Measurements from ENCODE around the gene CLDN18. TPM values are rescaled to one million over a fixed set of nuclear protein-coding genes. Genes with fewer than 3 reads are reported as not detected.

The CLDN18 gene
- total RNA-seq, 1 donor from 2014 or later, result not detected

GRCh38 chr3:138072796-138073195 lies 62.8 kb downstream of the CLDN18 start:
- H3K36me3 ChIP-seq (ENCODE audit: control insufficient read depth, insufficient read depth, low read length), result no peaks in the 10 kb centered on the region
- H3K4me3 ChIP-seq (ENCODE audit: low read depth, low read length), result no peak overlapping the region
- H3K27me3 ChIP-seq (ENCODE audit: control insufficient read depth, insufficient read depth, low read length), result no peaks in the 10 kb centered on the region
- TF ChIP-seq CTCF (IDR thresholded peaks at IDR 0.05; ENCODE audit: insufficient read depth, low read length, poor library complexity, severe bottlenecking), result no peak
- no peak for DNase-seq (ENCODE audit: low read depth)

GRCh38 chr3:138078096-138078495 lies 68.1 kb downstream of the CLDN18 start:
- no peak overlapping the region for H3K4me3 ChIP-seq (ENCODE audit: low read depth, low read length)
- peaks cover 1% of the 10 kb centered on the region for H3K36me3 ChIP-seq (ENCODE audit: control insufficient read depth, insufficient read depth, low read length)
- no peaks in the 10 kb centered on the region for H3K27me3 ChIP-seq (ENCODE audit: control insufficient read depth, insufficient read depth, low read length)
- DNase-seq (ENCODE audit: low read depth), result peak; percentile 61
- TF ChIP-seq CTCF (IDR thresholded peaks at IDR 0.05; ENCODE audit: insufficient read depth, low read length, poor library complexity, severe bottlenecking), result no peak

- Histone ChIP-seq H3K27me3 (ENCODE audit: control insufficient read depth, insufficient read depth, low read length) (no peaks in the 10 kb centered on the region), H3K36me3 (ENCODE audit: control insufficient read depth, insufficient read depth, low read length) (peaks cover 1% of the 10 kb centered on the region), H3K4me3 (ENCODE audit: low read depth, low read length) (no peak overlapping the region)
- no peak for TF ChIP-seq CTCF (IDR thresholded peaks at IDR 0.05; ENCODE audit: insufficient read depth, low read length, poor library complexity, severe bottlenecking)
- peak; percentile 82 for DNase-seq (ENCODE audit: low read depth)
These were observed 69.0 kb downstream of the CLDN18 start for GRCh38 chr3:138078901-138079344.

GRCh38 chr3:138079901-138080300 lies 69.9 kb downstream of the CLDN18 start:
- DNase-seq (ENCODE audit: low read depth), result no peak
- TF ChIP-seq CTCF (IDR thresholded peaks at IDR 0.05; ENCODE audit: insufficient read depth, low read length, poor library complexity, severe bottlenecking), result no peak

GRCh38 chr3:138081371-138082084 lies 71.6 kb downstream of the CLDN18 start:
- TF ChIP-seq CTCF (IDR thresholded peaks at IDR 0.05; ENCODE audit: insufficient read depth, low read length, poor library complexity, severe bottlenecking), result no peak
- no peak for DNase-seq (ENCODE audit: low read depth)
- Histone ChIP-seq H3K4me3 (ENCODE audit: low read depth, low read length) (no peak overlapping the region), H3K27me3 (ENCODE audit: control insufficient read depth, insufficient read depth, low read length) (no peaks in the 10 kb centered on the region), H3K36me3 (ENCODE audit: control insufficient read depth, insufficient read depth, low read length) (peaks cover 1% of the 10 kb centered on the region)

More at GRCh38 chr3:138079901-138080300, 69.9 kb downstream of the CLDN18 start:
- no peak overlapping the region for H3K4me3 ChIP-seq (ENCODE audit: low read depth, low read length)
- H3K27me3 ChIP-seq (ENCODE audit: control insufficient read depth, insufficient read depth, low read length), result no peaks in the 10 kb centered on the region
- peaks cover 1% of the 10 kb centered on the region for H3K36me3 ChIP-seq (ENCODE audit: control insufficient read depth, insufficient read depth, low read length)

All from kidney epithelial cell (primary cell).